BJ (cell line): Measurements from ENCODE around the gene EIF3J. TPM values are rescaled to one million over a fixed set of nuclear protein-coding genes. Genes with fewer than 3 reads are reported as not detected.
A peak's percentile ranks its signal among the peaks of the same experiment; 100 is the strongest.

Experiments used
- CTCF ChIA-PET: fragments of 350-600 bp; formaldehyde crosslinking; extraction: SDS; loops from one replicate; lab custom pipeline; 2021; ENCODE audit warnings: antibody characterized with exemption, inconsistent platforms; lab: Yijun Ruan, JAX
- POLR2A ChIA-PET: fragments of 300-600 bp; sonication (Branson Sonifier 250); formaldehyde crosslinking; extraction: SDS; loops from one replicate; lab custom pipeline; 2021; ENCODE audit warnings: antibody characterized with exemption; lab: Charles Lee
- DNase-seq: peaks from one replicate; pipeline ENCODE4 v3.0.0-alpha.2; 2011; ENCODE audit warnings: low read depth
- H3K27me3 ChIP-seq: 2 replicates; pipeline ENCODE4 v1.6.0; 2011; ENCODE audit warnings: low read length; ENCODE audit not compliant: control insufficient read depth, insufficient read depth
- H3K36me3 ChIP-seq: 2 replicates; pipeline ENCODE4 v1.5.1; 2011; ENCODE audit warnings: low read length; ENCODE audit not compliant: control insufficient read depth, insufficient read depth
- H3K4me3 ChIP-seq: 2 replicates; pipeline ENCODE4 v1.5.1; 2011; ENCODE audit warnings: low read depth, mild to moderate bottlenecking, control low read depth, low read length
- polyA plus RNA-seq: library from polyadenylated mRNA; depleted of rRNA; stranded (reverse); fragments of >200 nt; gene quantifications from 2 replicates; pipeline ENCODE4 v1.2.3, GENCODE V29; 2011
- TF ChIP-seq, protein P1 (sequence below): IDR thresholded peaks from 2 replicates; pipeline ENCODE4 v1.5.1; 2011; ENCODE audit warnings: low read depth, mild to moderate bottlenecking, control low read depth, inconsistent platforms, low read length, moderate library complexity; ENCODE audit not compliant: insufficient read depth

Gene EIF3J
- polyA plus RNA-seq, 1 experiment: 22.5 TPM

DNA sequence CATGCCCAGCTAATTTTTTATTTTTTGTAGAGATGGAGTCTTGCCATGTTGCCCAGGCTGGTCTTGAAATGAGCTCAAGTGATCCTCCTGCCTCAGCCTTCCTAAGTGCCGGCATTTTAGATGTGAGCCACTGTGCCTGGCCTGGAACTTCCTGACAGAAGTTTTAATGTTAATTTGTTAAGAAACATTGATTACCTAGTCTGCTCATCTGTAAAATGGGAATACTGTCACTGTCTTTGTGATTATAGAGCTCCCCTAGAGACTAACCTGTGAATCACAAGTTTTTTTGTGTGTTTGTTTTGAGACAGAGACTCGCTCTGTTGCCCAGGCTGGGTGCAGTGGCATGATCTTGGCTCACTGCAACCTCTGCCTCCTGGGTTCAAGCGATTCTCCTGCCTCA lies 4.3 kb upstream of the EIF3J start:
- Histone ChIP-seq H3K36me3 (no peaks in the 10 kb centered on the region), H3K27me3 (no peaks in the 10 kb centered on the region), H3K4me3 (no peak overlapping the region)
- TF ChIP-seq, protein P1, sequence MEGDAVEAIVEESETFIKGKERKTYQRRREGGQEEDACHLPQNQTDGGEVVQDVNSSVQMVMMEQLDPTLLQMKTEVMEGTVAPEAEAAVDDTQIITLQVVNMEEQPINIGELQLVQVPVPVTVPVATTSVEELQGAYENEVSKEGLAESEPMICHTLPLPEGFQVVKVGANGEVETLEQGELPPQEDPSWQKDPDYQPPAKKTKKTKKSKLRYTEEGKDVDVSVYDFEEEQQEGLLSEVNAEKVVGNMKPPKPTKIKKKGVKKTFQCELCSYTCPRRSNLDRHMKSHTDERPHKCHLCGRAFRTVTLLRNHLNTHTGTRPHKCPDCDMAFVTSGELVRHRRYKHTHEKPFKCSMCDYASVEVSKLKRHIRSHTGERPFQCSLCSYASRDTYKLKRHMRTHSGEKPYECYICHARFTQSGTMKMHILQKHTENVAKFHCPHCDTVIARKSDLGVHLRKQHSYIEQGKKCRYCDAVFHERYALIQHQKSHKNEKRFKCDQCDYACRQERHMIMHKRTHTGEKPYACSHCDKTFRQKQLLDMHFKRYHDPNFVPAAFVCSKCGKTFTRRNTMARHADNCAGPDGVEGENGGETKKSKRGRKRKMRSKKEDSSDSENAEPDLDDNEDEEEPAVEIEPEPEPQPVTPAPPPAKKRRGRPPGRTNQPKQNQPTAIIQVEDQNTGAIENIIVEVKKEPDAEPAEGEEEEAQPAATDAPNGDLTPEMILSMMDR: no peak
- POLR2A ChIA-PET: no interaction called here
- DNase-seq: no peak
- CTCF ChIA-PET: no interaction called here

DNA sequence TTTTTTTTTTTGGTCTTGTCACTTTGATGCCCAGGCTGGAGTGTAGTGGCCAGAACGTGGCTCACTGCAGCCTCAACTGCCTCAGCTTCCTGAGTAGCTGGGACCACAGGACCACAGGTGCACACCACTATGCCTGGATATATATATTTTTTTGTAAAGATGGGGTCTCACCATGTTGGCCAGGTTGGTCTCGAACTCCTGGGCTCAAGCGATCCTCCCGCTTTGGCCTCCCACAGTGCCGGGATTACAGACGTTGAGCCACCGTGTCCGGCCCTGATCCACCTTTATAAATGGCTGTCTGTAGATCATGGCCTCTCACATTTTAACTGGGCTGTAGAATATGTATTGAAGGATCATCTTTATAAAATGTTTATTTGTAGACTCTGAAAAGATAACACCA lies 1.9 kb upstream of the EIF3J start:
- CTCF ChIA-PET: no interaction called here
- DNase-seq: no peak
- Histone ChIP-seq H3K4me3 (no peak overlapping the region), H3K36me3 (no peaks in the 10 kb centered on the region), H3K27me3 (no peaks in the 10 kb centered on the region)
- TF ChIP-seq, protein P1: no peak
- POLR2A ChIA-PET: no interaction called here

DNA sequence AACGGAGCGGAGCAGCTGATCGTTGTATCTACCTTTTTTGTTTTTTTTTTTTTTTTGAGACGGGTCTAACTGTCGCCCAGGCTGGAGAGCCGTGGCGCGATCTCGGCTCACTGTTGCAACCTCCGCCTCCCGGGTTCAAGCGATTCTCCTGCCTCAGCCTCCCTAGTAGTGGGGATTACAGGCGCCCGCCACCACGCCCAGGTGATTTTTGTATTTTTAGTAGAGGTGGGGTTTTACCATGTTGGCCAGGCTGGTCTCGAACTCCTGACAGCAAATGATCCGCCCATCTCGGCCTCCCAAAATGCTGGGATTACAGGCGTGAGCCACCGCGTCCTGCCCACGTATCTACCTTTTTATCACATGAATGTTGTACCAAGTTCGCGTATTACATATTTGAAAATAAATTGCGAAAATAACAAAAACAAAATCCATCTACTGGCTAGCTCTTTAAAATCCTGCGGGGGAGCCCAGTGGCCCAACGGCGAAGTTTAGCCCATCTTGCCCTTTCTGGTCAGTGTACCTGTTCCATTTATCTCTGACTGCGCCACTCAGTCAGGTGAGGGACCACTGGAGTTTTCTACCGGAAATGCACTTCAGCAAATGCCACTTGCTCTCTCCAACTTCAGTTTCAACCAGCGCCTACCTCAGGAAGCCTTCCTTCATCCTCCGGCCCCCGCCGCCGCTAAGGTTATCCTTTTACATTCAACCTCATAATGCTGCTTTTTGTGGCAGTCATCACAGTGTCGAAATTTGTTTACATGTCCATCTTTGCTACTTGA lies 1.2 kb upstream of the EIF3J start:
- Histone ChIP-seq H3K27me3 (no peaks in the 10 kb centered on the region), H3K4me3 (peak overlapping the region; percentile 63), H3K36me3 (no peaks in the 10 kb centered on the region)
- POLR2A ChIA-PET: no interaction called here
- TF ChIP-seq, protein P1: no peak
- no peak for DNase-seq
- CTCF ChIA-PET: no interaction called here

DNA sequence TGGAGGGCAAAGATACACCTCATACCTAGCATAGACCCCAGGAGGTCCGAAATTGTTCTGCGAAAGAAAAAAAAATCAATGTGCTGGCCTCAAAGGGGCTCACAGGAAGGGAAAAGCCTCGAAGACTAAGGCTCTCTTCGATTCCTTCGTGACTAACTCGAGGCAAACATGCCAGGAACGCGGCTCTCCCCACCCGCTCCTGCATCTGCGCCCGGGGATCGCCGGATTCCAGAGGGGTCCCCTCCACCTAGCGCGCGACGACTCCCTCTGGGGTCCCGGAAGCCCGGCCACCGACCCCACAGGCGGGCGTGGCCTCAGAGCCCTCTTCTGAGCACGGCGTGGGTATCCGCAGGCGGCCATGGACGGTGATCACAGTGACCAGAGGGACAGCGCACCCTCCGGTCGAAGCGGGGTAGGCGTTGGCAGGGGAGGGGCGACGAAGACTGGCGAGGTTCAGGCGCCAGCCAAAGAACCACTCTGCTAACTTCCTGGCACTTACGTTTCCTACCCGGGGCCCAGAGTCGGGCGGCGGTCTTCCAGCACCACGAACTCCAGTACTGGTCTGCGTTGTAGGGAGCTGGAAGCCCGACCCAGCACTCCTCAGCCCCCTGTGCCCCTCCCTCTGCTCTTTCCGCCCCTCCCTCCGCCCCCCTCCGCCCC lies 515 bp upstream of the EIF3J start:
- POLR2A ChIA-PET: interaction anchor here (0.6 to 1.2 kb wide), 4 partner anchors 8 to 786 kb away, joined by 4 to 7 read pairs (median 7); partner anchors contain the start of gene CTDSPL2
- peak; percentile 15 for DNase-seq
- H3K4me3 ChIP-seq: peak overlapping the region; percentile 63
- CTCF ChIA-PET: interaction anchor here (0.9 to 1.0 kb wide), 2 partner anchors 9 to 109 kb away, joined by 3 read pairs; partner anchors contain the start of gene CTDSPL2
- no peaks in the 10 kb centered on the region for H3K36me3 ChIP-seq
- TF ChIP-seq, protein P1: peak; percentile 70
- H3K27me3 ChIP-seq: no peaks in the 10 kb centered on the region

DNA sequence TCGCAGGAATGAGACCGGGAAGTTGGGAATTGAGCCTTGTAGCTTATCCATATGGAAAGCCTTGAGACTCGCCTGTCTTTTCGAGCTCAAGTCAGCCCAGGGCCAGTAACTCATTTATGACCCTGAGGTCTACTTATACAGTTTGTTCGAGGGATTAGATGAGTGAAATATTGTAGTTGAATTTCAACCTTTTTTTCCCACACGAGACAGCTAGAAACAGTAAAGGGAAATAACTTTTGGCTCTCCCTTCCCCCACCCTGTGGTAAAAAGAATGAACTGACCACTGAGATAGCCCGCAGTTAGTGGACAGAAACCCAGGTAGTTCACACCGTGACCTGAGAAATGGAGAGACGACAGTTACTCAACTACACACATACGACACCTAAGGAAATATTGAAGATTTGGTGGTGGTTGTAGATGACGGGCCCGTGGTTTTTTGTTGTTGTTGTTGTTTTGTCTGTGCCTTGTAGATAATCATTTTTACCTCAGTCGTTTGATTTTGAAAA lies 841 bp downstream of the EIF3J start:
- POLR2A ChIA-PET: interaction anchor here (0.5 to 1.2 kb wide), 2 partner anchors 8 to 111 kb away, joined by 3 to 7 read pairs; no protein-coding TSS in a partner anchor

More for the DNA sequence above, 841 bp downstream of the EIF3J start:
- TF ChIP-seq, protein P1: no peak
- H3K27me3 ChIP-seq: no peaks in the 10 kb centered on the region
- H3K36me3 ChIP-seq: no peaks in the 10 kb centered on the region
- CTCF ChIA-PET: interaction anchor here (0.7 to 1.0 kb wide), 2 partner anchors 8 to 16 kb away, joined by 3 read pairs; no protein-coding TSS in a partner anchor
- H3K4me3 ChIP-seq: peak overlapping the region; percentile 92
- DNase-seq: no peak
